Glomerular visceral epithelial cell (primary cell): Measurements from ENCODE around the gene DNER.
"Not testable (repeated sequence)": the region's sequence is repeated elsewhere in the genome, so short reads cannot be mapped to it uniquely, and the experiment has no call there.

Experiments
- DNase-seq: peaks from one replicate; pipeline ENCODE4 v3.0.0-alpha.2; 2016; ENCODE audit errors: extremely low spot score

Gene DNER, protein sequence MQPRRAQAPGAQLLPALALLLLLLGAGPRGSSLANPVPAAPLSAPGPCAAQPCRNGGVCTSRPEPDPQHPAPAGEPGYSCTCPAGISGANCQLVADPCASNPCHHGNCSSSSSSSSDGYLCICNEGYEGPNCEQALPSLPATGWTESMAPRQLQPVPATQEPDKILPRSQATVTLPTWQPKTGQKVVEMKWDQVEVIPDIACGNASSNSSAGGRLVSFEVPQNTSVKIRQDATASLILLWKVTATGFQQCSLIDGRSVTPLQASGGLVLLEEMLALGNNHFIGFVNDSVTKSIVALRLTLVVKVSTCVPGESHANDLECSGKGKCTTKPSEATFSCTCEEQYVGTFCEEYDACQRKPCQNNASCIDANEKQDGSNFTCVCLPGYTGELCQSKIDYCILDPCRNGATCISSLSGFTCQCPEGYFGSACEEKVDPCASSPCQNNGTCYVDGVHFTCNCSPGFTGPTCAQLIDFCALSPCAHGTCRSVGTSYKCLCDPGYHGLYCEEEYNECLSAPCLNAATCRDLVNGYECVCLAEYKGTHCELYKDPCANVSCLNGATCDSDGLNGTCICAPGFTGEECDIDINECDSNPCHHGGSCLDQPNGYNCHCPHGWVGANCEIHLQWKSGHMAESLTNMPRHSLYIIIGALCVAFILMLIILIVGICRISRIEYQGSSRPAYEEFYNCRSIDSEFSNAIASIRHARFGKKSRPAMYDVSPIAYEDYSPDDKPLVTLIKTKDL

DNA sequence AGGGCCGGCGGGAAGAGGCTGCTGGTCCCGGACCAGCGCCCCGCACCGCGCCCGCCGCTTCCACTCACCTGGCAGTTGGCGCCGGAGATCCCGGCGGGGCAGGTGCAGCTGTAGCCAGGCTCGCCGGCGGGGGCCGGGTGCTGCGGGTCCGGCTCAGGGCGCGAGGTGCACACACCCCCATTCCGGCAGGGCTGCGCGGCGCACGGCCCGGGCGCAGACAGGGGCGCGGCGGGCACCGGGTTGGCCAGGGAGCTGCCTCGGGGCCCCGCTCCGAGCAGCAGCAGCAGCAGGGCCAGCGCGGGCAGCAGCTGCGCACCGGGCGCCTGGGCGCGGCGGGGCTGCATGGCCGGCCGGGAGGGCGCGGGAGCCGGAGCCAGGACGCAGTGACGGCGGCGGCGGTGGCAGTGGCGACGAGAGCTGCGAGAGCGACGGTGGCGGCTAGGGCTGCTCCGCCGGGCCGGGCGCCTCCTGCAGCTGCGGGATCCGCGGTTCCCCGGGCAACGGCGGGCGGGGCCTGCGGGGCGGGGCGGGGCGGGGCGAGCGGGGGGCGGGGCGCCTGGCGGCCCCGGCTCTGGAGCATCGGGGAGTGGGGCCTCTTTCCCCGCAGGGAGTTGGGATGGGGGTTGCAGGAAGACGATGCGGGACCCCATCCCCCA, at the start of gene DNER:
DNER (minus strand) TSS at position 476 of the 656 bp plus-strand sequence; CDS start at position 344, 132 bp downstream.
- DNase-seq, result peak; percentile 31

DNA sequence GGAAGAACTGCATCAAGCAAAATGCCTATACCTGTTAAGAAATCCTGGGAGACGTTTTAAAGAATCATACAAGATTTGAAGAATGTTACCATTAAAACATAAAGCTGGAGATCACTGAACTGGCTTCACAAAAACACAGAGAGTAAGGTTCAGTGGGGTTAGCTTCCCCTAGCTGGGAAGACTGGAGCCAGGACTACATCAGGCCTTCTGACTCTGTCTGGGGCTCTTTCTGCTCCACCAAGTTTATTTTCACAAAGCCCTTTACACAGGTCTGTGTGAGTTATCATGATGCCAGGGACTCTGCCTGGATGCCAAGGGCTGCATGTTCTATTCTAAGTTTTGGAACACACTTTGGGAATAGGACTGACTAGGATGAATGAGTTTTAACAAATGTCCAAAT, 47.3 kb upstream of the DNER start:
- no peak for DNase-seq

DNA sequence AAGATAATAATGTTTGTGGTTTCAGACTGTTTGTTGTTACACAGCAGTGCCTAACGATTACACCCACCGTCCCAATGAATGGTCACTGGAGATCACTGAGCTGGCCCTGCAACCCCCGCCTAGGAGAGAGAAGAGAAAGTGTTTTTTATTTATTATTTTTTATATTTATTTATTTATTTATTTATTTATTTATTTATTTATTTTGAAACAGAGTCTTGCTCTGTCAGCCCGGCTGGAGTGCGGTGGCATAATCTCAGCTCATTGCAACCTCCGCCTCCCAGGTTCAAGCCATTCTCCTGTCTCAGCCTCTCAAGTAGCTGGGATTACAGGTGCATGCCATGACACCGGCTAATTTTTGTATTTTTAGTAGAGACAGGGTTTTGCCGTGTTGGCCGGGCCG, 43.1 kb upstream of the DNER start:
- DNase-seq, result not testable (repeated sequence)

DNA sequence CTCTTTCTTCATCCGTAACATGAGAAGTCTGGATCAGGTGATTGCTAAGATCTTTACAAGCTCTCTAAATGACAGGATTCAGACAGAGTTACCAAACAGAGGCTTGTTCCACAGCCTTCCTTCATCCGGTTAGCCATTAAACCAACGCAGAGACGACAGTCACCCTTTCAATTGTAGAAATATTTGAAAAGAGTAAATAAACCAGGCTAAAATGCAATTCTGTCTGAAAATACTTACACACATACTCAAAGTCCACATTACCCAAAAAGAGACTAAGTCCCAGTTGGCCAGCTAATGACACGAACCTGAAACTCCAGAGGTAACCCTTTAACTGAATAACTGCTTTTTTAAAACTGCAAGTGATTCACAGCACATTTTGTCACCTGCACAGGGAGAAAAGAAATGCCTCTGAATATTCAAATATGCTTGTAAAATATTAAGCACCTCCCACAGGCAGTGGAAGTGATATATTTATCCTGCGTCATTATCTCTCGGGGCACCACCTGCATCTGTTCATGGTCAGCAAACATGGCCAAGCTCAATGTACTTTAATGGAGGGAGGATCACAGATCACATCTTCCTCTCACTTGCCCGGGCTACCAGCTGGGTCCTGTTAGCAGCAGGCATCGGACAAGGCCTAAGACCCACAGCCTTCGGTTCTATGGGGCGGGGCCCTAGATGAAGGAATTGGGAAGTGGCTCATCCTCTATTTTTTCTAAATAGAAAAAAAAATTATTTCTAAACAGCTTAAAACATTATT, 38.8 kb upstream of the DNER start:
- DNase-seq, result no peak

DNA sequence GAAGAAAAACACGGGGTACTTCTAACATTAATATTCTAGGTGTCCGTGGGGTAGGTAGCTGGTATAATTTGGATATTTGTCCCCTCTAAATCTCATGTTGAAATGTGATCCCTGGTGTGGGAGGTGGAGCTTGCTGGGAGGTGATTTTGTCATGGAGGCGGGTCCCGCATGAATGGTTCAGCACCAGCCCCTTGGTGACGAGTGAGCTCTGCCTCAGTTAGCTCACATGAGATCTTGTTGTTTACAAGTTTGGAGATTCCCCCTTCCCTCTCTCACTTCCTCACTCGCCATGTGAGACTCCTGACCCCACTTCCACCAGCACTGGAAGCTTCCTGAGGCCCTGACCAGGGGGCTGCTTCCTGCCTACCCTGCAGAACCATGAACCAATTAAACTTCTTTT, 35.4 kb upstream of the DNER start:
- DNase-seq, result no peak

DNA sequence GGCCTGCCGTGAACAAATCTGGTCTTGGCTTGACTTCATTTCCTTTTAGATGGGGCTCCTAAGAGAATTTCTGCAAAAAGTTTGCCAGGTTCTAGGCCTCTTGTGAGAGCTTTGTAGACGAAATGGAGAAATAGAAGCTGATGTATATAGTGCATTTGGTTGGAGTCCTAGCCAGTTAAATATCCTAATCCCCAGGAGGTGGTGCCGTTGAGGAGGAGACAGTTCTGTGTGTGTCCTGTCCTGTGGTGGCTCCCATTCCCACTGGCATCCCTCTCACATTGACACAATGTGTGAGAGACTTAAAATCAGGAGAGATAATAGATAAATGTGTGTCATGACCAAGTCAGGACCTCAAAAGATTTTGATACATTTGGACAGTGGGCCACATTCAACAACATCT, 34.6 kb upstream of the DNER start:
- DNase-seq, result no peak

DNA sequence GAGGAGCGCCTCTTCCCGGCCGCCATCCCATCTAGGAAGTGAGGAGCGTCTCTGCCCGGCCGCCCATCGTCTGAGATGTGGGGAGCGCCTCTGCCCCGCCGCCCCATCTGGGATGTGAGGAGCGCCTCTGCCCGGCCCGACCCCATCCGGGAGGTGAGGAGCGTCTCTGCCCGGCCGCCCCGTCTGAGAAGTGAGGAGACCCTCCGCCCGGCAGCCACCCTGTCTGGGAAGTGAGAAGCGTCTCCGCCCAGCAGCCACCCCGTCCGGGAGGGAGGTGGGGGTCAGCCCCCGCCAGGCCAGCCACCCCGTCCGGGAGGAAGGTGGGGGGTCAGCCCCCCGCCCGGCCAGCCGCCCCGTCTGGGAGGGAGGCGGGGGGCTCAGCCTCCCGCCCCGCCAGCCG, 28.3 kb upstream of the DNER start:
- DNase-seq, result not testable (repeated sequence)

DNA sequence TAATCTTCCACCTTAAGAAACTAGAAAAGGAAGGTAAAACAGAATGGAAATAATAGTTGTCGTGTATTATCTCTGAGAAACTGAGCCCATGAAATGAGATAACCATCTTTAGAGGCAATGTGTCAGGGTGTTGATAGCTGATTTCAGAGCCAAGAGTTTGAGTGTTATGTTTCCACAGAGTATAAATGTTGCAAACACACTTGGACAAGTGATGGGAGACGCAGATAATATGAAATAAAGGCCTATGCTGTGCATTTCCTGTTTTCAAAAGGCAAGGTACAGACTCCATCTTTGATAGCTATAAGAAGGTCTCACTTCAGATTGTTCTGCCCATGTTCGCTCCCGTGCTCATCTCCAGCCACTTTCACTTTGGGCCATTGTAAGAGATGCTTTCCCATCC, 25.9 kb upstream of the DNER start:
- DNase-seq, result no peak

DNA sequence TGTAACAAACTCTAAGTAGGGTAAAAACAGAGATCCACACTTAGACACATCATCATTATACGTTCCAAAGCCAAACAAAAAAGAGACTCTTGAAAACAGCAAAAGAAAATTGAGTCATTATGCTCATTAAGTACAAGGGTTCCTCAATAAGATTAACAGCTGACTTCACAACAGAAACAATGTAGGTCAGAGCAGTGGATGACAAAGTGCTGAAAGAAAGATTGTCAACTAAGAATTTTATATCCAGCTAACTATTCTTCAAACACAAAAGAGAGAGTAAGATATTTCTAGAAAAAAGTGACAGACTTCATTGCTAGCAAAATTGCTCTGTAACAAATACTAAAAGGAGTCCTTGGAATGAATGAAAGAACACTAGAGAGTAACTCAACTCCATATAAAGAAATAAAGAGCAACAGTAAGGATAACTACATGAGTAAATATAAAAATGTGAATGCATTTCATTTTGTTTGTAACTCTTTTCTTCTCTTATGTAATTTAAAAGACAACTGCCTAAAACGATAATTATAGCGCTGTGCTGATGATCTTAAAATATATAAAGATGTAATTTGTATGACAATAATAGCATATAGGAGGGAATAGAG, 23.8 kb upstream of the DNER start:
- DNase-seq, result no peak

DNA sequence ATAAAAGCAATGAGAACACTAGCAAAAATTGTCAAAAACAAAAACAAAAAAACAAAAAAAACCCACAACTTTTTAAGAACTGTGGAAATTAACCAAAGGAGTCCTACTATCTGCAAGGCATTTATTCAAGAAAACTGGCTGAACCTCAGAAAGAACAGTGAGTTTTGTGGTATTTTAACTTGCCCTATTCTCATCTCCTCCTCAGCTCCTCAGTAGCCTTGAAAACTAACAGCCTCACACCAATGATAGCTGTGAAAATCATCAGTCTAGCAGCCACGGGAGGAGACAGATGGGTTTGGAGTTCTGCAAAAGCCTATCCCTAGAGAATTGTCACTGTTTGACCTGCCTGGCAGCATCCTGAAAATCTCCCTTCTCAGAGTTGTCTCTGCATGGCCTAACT, 20.1 kb upstream of the DNER start:
- no peak for DNase-seq

DNA sequence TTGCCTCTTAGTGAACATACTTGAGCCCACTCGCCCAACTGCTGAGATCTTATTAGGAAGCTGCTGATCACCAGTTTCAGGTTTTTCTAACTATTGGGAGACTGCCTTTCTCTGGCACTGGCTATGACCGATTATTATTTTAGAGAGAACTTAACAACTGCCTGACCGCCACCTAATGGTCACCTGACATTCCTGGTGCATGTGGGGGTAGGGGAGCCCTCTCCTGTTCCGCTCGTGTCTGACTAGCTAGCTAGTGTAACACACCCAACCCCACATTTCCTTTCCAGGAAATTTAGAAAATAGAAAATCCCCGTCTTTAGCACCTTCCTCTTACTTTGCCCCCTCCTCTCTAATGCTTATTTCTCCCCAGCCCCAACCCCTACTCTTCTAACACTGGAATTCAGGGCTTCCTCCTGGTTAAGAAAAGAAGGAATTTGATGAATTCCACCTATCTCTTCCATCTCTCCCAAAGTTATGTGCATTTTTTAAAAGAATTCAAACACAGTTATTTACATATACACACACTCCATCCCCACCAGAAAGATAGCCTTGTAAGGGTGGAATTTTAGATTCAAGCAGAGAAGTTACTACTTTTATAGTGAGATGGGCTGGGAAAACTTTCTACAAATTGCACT, 19.4 kb upstream of the DNER start:
- no peak for DNase-seq

DNA sequence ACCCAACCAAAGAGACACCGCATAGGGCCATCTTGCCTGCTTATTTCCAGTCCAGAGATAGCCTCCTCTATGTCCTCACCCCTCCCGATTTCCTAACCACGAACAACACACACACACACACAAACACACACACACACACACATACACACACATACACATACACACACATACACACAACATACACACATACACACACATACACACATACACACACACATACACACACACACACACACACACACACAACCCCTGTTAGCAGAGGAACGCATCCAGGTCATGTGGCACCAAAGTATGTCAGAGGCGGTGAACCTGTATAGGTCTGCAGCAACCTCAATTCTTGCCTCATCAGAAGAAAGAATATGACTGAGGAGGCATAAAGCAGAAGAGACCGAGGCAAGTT, 18.5 kb upstream of the DNER start:
- DNase-seq, result no peak

DNA sequence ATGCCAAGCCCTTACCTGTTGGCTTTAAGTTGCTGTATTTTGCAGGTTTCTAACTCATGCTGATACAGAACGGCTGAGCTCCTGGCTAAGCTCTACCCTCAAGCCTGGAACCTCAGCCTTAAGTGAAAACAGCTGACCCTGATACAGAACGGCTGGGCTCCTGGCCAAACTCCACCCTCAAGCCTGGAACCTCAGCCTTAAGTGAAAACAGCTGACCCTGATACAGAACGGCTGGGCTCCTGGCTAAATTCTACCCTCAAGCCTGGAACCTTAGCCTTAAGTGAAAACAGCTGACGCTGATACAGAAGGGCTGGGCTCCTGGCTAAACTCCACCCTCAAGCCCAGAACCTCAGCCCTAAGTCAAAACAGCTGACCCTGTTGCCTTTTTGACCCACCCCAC, 17.6 kb upstream of the DNER start:
- DNase-seq, result no peak

DNA sequence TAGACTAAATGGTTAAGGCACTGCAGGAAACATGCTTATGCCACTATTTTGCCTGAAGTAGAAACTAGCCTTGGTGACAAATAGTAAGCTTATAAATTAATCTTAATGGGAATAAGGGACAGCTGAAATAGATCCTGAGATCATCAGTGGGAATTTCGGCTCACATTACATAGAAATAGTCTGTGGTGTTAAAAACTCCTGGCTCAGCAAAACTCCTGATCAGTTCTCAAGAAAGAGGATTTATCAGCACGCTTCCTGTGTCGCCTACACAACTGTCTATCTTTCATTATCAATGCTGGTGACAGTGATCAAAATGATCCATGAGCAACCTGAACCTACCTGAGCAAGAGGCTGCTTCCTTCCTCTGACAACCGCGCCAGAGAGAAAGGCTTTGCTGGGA, 17.0 kb upstream of the DNER start:
- no peak for DNase-seq

DNA sequence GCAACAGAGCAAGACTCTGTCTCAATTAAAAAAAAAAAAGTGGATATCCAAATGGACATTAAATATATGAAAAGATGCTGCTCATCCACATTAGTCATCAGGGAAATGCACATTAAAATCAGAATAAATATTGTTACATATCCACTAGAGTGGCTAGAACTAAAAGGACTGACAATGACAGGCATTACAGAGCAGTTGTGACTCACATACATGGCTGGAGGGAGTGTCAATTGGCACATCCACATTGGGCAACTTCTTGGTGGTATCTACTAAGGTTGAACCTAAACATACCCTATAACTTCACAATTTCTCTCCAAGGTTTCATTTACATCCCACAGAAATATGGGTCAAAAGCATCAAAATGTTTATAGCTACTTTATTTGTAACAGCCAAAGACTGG, 14.0 kb upstream of the DNER start:
- DNase-seq, result no peak

DNA sequence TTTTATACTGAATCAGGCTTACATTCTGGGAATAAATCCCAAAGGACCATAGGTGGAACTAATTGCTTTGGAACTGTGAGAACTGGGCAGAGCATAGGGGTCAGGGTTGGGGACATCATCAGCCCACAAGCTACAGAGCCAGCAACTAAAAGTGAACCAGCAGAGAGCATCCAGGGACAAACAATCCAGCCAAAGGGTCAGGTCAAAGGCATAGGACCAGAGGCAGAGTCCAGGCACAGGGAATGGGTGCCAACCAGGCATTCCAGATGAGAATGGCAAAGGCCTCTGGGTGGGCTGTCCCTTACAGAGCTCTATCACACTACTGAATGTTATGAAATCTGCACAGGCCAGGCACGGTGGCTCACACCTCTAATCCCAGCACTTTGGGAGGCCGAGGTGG, 12.3 kb upstream of the DNER start:
- no peak for DNase-seq

DNA sequence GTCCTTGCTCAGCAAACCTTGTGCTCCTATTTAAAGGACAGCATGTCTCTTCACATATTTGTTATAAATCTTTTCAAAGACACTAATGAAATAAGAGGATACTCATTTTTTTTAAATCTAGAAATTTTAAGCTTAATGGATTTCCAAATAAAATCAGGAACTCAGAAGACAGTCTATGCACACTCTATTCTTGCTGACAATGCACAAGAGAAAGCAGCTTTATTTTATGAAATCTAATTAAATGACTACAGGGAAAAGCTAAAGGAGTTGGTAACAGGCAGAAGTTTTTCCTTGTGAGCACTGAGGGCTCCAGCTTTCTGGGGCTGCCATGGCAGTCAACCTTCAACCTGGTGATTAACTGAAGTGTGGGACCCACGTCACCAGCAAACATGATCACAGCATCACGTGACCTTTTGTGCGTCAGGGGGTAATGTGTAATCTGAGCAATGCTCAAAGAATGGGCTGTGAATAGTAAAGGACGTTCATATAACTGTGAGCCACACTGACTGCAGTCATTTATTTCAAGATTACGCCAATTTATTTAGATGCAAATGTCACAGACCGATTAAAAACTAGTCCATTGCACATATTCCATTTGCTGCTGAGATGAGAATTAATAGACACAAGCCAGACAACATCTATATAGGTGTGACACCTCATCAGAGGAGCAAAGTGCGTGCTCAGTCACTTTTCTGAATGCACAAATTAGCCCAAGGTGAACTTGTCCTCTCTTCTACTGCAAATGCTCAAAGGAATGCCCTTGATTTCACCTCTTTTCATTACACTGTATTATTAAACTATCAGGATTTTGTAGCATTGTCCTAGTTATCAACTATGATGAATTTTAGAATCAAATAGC, 11.6 kb upstream of the DNER start:
- peak; percentile 31 for DNase-seq

DNA sequence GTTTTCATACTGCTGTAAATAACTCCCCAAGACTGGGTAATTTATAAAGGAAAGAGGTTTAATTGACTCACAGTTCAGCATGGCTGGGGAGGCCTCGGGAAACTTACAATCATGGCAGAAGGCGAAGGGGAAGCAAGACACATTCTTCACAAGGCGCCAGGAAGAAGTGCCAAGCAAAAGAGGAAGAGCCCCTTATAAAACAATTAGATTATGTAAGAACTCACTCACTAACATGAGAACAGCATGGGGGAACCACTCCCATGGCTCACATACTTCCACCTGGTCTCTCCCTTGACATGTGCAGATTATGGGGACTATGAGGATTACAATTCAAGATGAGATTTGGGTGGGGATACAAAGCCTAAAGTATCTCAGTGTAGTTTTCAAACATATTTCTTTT, 8.8 kb upstream of the DNER start:
- not testable (repeated sequence) for DNase-seq

DNA sequence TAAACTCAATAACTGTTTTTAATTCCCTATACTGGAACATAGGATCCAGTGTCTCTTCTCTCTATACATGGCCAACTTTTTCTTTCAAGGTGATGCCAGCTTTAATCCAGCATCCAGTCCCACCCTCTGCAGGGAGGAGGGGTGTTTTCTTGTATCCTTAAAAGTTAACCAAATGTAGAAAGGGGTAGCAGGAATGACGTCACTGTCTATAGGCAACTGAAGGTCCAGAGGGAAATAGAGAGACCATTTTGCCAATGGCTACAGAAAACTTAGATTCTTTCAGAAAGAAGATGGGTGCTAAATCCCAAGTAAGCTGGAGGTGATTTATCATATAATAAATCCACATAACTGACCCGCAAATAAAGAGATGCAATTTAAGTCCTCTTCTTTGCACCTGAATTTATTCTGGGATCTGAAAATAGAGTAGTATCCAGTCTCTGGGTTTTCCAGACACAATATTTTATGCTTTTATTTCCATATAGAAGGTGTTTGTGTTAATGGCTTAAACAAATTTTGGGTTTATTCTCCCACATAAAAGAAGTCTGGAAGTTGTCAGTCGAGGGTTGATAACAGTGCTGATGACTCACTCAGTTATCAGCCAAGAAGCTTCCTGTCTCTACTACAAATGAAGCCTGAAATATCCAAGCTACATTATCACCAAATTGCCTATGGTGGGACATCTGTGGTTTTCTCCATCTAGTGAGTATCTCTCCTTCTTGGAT, 5.7 kb upstream of the DNER start:
- DNase-seq, result no peak

DNA sequence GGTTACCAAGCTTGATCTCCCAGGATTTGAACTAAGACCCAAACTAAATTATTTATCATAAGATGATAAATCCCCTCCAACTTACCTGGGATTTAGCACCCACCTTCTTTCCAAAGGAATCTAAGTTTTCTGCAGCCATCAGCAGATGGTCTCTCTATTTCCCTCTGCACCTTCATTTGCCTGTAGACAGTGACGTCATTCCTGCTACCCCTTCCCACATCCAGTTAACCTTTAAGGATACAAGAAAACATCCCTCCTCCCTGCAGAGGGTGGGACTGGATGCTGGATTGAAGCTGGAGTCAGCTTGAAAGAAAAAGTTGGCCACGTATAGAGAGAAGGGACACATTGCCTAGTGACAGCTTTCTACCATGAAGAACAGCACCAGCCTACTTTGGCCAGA, 3.7 kb upstream of the DNER start:
- no peak for DNase-seq
